A549 (cell line): Measurements from ENCODE around the gene ANKZF1. TPM values are rescaled to one million over a fixed set of nuclear protein-coding genes. Genes with fewer than 3 reads are reported as not detected.
A peak's percentile ranks its signal among the peaks of the same experiment; 100 is the strongest.

Experiments
- ATAC-seq, 2 experiments: fragments of 200-7000 bp in 1 of 2; fragments of >200 bp in 1 of 2; cut with Nextera tagmentation in 1 of 2; cut with Tn5 transposase in 1 of 2; 3 replicates each; pipeline versions ENCODE4 v1.8.0 to v1.9.1; 2018 to 2020; ENCODE audit warnings: mild to moderate bottlenecking in 1 of 2, moderate library complexity in 1 of 2
- CTCF ChIA-PET: fragments of 300-600 bp; sonication (Branson Sonifier 250); formaldehyde crosslinking; extraction: SDS; loops from one replicate; lab custom pipeline; 2021; ENCODE audit warnings: antibody characterized with exemption, inconsistent platforms; lab: Yijun Ruan, JAX
- POLR2A ChIA-PET: fragments of 350-600 bp; formaldehyde crosslinking; extraction: SDS; loops from one replicate; lab custom pipeline; 2021; ENCODE audit warnings: antibody characterized with exemption, inconsistent platforms; lab: Yijun Ruan, JAX
- DNase-seq, 2 experiments: peaks; one replicate each; pipeline versions ENCODE4 v3.0.0 to v3.0.0-alpha.2; 2011 to 2016; ENCODE audit warnings: low read depth in 1 of 2, low spot score in 1 of 2
- FAIRE-seq: peaks from 2 replicates; lab custom pipeline; 2011; peaks lifted over from hg19 to GRCh38; lab: Jason Lieb, UNC
- H3K27ac ChIP-seq, 2 experiments: fragments of >200 bp; sonication (Bioruptor Twin); formaldehyde crosslinking; 3 replicates each; pipeline ENCODE4 v1.5.1; 2016 to 2017
- H3K4me1 ChIP-seq: fragments of >200 bp; sonication (Bioruptor Twin); formaldehyde crosslinking; 3 replicates; pipeline ENCODE4 v1.6.1; 2016
- H3K4me2 ChIP-seq: fragments of >200 bp; sonication (Bioruptor Twin); formaldehyde crosslinking; 3 replicates; pipeline ENCODE4 v1.6.1; 2016
- H3K4me3 ChIP-seq: fragments of >200 bp; sonication (Bioruptor Twin); formaldehyde crosslinking; 3 replicates; pipeline ENCODE4 v1.5.1; 2016
- H3K9me3 ChIP-seq: fragments of >200 bp; sonication (Bioruptor Twin); formaldehyde crosslinking; 3 replicates; pipeline ENCODE4 v1.6.1; 2016
- ATOH8 ChIP-seq: fragments of 250-450 bp; sonication (Bioruptor Pico); IDR thresholded peaks from 2 replicates; pipeline ENCODE4 v1.5.0; 2020; ENCODE audit warnings: low read depth, mild to moderate bottlenecking, moderate library complexity
- BHLHE40 ChIP-seq: IDR thresholded peaks from 2 replicates; pipeline ENCODE4 v1.6.1; 2012; ENCODE audit warnings: low read depth, low read length, inconsistent platforms
- CBX2 ChIP-seq: fragments of 200-600 bp; sonication (generic); IDR thresholded peaks from 2 replicates; pipeline ENCODE4 v1.6.1; 2016; ENCODE audit warnings: low read depth, mild to moderate bottlenecking, borderline replicate concordance
- CEBPB ChIP-seq, 2 experiments: fragments of >200 bp in 1 of 2; sonication (Bioruptor Twin) in 1 of 2; formaldehyde crosslinking in 1 of 2; IDR thresholded peaks; 2 replicates each; pipeline ENCODE4 v1.6.1; 2012 to 2016
- CHD2 ChIP-seq: fragments of 150-350 bp; IDR thresholded peaks from 2 replicates; pipeline ENCODE4 v1.6.1; 2014; ENCODE audit warnings: low read length; ENCODE audit not compliant: partially characterized antibody
- ESRRA ChIP-seq: fragments of 150-350 bp; IDR thresholded peaks from 2 replicates; pipeline ENCODE4 v1.6.1; 2014; ENCODE audit warnings: mild to moderate bottlenecking, low read length, borderline replicate concordance
- FOSB ChIP-seq: fragments of 250-450 bp; sonication (Bioruptor Pico); IDR thresholded peaks from 2 replicates; pipeline ENCODE4 v1.5.0; 2020; ENCODE audit warnings: mild to moderate bottlenecking, moderate library complexity
- GATA3 ChIP-seq: IDR thresholded peaks from 2 replicates; pipeline ENCODE4 v1.6.1; 2012; ENCODE audit warnings: borderline replicate concordance
- HEYL ChIP-seq: fragments of 250-450 bp; sonication (Bioruptor Pico); IDR thresholded peaks from 2 replicates; pipeline ENCODE4 v1.8.0; 2021; ENCODE audit warnings: mild to moderate bottlenecking, moderate library complexity
- HOXA7 ChIP-seq: fragments of 250-450 bp; sonication (Bioruptor Pico); IDR thresholded peaks from 2 replicates; pipeline ENCODE4 v1.5.0; 2020; ENCODE audit warnings: mild to moderate bottlenecking, moderate library complexity
- KDM1A ChIP-seq: fragments of 200-600 bp; sonication (generic); IDR thresholded peaks from 2 replicates; pipeline ENCODE4 v1.6.1; 2016; ENCODE audit warnings: low read depth, mild to moderate bottlenecking
- KDM5A ChIP-seq: fragments of 200-600 bp; sonication (generic); IDR thresholded peaks from 2 replicates; pipeline ENCODE4 v1.6.1; 2016; ENCODE audit warnings: antibody characterized with exemption, mild to moderate bottlenecking
- MAFK ChIP-seq: fragments of 450-650 bp; IDR thresholded peaks from 2 replicates; pipeline ENCODE4 v1.6.1; 2014; ENCODE audit not compliant: partially characterized antibody
- MAX ChIP-seq: IDR thresholded peaks from 2 replicates; pipeline ENCODE4 v1.6.1; 2012
- MYC ChIP-seq: IDR thresholded peaks from 2 replicates; pipeline ENCODE4 v1.6.1; 2012; ENCODE audit warnings: mild to moderate bottlenecking, inconsistent platforms, low read length, improper control_type of control experiment, borderline replicate concordance
- NPAS2 ChIP-seq: fragments of 250-450 bp; sonication (Bioruptor Pico); IDR thresholded peaks from 2 replicates; pipeline ENCODE4 v1.8.0; 2022; ENCODE audit warnings: mild to moderate bottlenecking, moderate library complexity, borderline replicate concordance
- PBX3 ChIP-seq: IDR thresholded peaks from 2 replicates; pipeline ENCODE4 v1.6.1; 2012
- POLR2AphosphoS2 ChIP-seq: conservative IDR thresholded peaks from 2 replicates; pipeline ENCODE4 v1.6.1; 2012; ENCODE audit warnings: low read length, improper control_type of control experiment, inconsistent platforms
- RFX5 ChIP-seq: fragments of 450-650 bp; IDR thresholded peaks from 2 replicates; pipeline ENCODE4 v1.7.1; 2014; ENCODE audit warnings: antibody characterized with exemption, mild to moderate bottlenecking, moderate library complexity
- RNF2 ChIP-seq: fragments of 200-600 bp; sonication (generic); IDR thresholded peaks from 2 replicates; pipeline ENCODE4 v1.6.1; 2016; ENCODE audit warnings: low read depth, mild to moderate bottlenecking, antibody characterized with exemption, moderate library complexity, borderline replicate concordance
- WGBS: methylation state at CpG from one replicate; pipeline ENCODE4 v1.1.6; 2017; ENCODE audit errors: missing lambda C conversion rate; 5-methylcytosine and 5-hydroxymethylcytosine counted together
- polyA plus RNA-seq, 4 experiments: library from polyadenylated mRNA; depleted of rRNA in 3 of 4; stranded (reverse); fragments of >200 nt; fragmentation: RNase III in 1 of 4; extraction: RNeasy Plus Mini Kit Qiagen cat#74134 plus additional on column Dnase treatment in 1 of 4; gene quantifications; 2 replicates in 3 of 4; 3 replicates in 1 of 4; pipeline ENCODE4 v1.2.3, GENCODE V29; 2011 to 2017
- TF ChIP-seq, protein P1 (sequence below): fragments of 250-450 bp; sonication (Bioruptor Pico); IDR thresholded peaks from 2 replicates; pipeline ENCODE4 v1.5.0; 2021; ENCODE audit warnings: mild to moderate bottlenecking, moderate library complexity, borderline replicate concordance
- TF ChIP-seq, protein P2 (sequence below): IDR thresholded peaks from 2 replicates; pipeline ENCODE4 v1.6.1; 2012; ENCODE audit warnings: low read depth, borderline replicate concordance

Gene ANKZF1
- polyA plus RNA-seq, 2 of the 4 experiments (the other 2 are of a cell fraction) = 23.2 to 30.3 TPM

- POLR2A ChIA-PET = interaction anchor here (0.6 kb wide), 1 partner anchor 14 kb away, joined by 3 read pairs; the partner anchor contains the start of gene TUBA4B
- ATAC-seq (peak in 1 of 2 experiments; percentile 12; a peak in 1 of 6 replicates), FAIRE-seq (no peak), DNase-seq (no peak)
- Histone ChIP-seq H3K4me3 (no peak overlapping the region), H3K27ac (peak overlapping the region in 1 of 2 experiments; percentile 50; a peak in 3 of 6 replicates), H3K4me2 (no peak overlapping the region), H3K4me1 (peaks cover 20% of the 10 kb centered on the region), H3K9me3 (no peaks in the 10 kb centered on the region)
- WGBS = 65% methylated on average over 5 of the region's 5 CpGs
- CTCF ChIA-PET = interaction anchor here (0.7 to 2.9 kb wide), 6 partner anchors 8 to 35 kb away, joined by 3 to 20 read pairs (median 6); partner anchors contain the start of gene TUBA4A
- TF ChIP-seq BHLHE40 (no peak), MAX (no peak), HOXA7 (CRISPR knock-in tag) (no peak), PBX3 (no peak), CEBPB (IDR thresholded peaks at IDR 0.05) (no peak), NPAS2 (CRISPR knock-in tag) (no peak), POLR2AphosphoS2 (no peak), ATOH8 (CRISPR knock-in tag) (no peak), ESRRA (no peak), HEYL (no peak), KDM1A (no peak), MYC (no peak), GATA3 (no peak), RFX5 (no peak), MAFK (no peak), RNF2 (no peak), FOSB (no peak), CHD2 (no peak)
- TF ChIP-seq, protein P1, sequence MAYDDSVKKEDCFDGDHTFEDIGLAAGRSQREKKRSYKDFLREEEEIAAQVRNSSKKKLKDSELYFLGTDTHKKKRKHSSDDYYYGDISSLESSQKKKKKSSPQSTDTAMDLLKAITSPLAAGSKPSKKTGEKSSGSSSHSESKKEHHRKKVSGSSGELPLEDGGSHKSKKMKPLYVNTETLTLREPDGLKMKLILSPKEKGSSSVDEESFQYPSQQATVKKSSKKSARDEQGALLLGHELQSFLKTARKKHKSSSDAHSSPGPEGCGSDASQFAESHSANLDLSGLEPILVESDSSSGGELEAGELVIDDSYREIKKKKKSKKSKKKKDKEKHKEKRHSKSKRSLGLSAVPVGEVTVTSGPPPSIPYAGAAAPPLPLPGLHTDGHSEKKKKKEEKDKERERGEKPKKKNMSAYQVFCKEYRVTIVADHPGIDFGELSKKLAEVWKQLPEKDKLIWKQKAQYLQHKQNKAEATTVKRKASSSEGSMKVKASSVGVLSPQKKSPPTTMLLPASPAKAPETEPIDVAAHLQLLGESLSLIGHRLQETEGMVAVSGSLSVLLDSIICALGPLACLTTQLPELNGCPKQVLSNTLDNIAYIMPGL (CRISPR knock-in tag) = no peak
- TF ChIP-seq, protein P2, sequence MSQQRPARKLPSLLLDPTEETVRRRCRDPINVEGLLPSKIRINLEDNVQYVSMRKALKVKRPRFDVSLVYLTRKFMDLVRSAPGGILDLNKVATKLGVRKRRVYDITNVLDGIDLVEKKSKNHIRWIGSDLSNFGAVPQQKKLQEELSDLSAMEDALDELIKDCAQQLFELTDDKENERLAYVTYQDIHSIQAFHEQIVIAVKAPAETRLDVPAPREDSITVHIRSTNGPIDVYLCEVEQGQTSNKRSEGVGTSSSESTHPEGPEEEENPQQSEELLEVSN = no peak
Observed at GRCh38 chr2:219266232-219266631, 36.6 kb downstream of the ANKZF1 start.

- POLR2A ChIA-PET = no interaction called here
- FAIRE-seq (no peak), DNase-seq (no peak), ATAC-seq (peak in 1 of 2 experiments; percentile 10; a peak in 1 of 6 replicates)
- Histone ChIP-seq H3K9me3 (no peaks in the 10 kb centered on the region), H3K4me1 (peaks cover 20% of the 10 kb centered on the region), H3K27ac (peak overlapping the region in 1 of 2 experiments; percentile 50; a peak in 3 of 6 replicates), H3K4me3 (no peak overlapping the region), H3K4me2 (no peak overlapping the region)
- WGBS = 86% methylated on average over 1 of the region's 1 CpG
- CTCF ChIA-PET = interaction anchor here (1.0 to 4.6 kb wide), 5 partner anchors 9 to 31 kb away, joined by 3 to 20 read pairs (median 10); partner anchors contain the start of gene TUBA4A
- TF ChIP-seq KDM5A (no peak), CBX2 (no peak)
Observed at GRCh38 chr2:219266886-219267285, 37.3 kb downstream of the ANKZF1 start.
